HG02981 (cell line): Measurements from ENCODE around the gene NDUFAF2.
"Not testable (repeated sequence)": the region's sequence is repeated elsewhere in the genome, so short reads cannot be mapped to it uniquely, and the experiment has no call there.

ENCODE experiments used
- ATAC-seq: cut with Tn5 transposase; IDR thresholded peaks from one replicate; pipeline ENCODE4 v1.9.1; 2021; ENCODE audit warnings: mild to moderate bottlenecking, moderate library complexity; ENCODE audit not compliant: unreplicated experiment

Gene NDUFAF2

DNA sequence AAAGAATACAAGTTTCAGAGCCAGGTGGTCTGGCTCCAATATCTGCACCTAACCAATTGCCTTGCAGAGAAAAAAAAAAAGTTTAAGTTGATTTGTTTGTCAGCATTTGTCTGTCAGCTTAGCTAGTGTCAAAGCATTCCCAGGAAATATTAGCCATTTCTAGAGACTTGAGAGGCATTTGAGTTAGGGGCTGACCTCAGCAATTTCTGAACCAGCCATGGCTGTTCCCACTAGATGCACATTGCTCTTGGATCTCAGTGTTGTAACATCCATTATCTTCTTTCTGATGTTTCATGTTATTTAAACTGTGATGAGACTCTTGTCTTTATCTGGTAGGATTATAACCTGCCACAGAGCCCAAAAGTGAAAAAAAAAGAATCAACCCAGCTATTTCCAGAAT is 102.3 kb downstream of the NDUFAF2 start:
- ATAC-seq: no peak

GRCh38 chr5:61048534-61048933 is 103.5 kb downstream of the NDUFAF2 start:
- ATAC-seq: no peak

- ATAC-seq: no peak
Measured at GRCh38 chr5:61050292-61050691, 105.3 kb downstream of the NDUFAF2 start.

GRCh38 chr5:61051267-61051666 is 106.3 kb downstream of the NDUFAF2 start:
- ATAC-seq: no peak

DNA sequence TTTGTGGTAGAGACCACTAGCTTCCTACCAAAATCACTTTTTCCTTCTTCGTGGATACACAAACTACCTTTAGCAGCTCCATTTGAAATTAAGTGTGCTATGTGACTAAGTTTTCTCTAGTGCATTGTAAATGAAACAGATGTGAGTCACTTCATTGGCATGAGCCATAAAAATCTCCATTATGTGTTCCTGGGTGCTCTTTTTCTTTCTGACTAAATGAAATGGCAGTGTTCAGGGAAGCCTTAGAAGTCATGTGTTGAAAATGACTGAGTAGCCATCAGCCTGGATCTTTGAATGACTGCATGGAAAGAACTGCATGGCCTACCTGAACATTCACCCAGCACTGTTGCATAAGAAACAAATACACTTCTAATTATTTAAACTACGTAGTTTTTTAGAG is 107.9 kb downstream of the NDUFAF2 start:
- ATAC-seq: no peak

GRCh38 chr5:61053937-61054336 is 108.9 kb downstream of the NDUFAF2 start:
- ATAC-seq: no peak

DNA sequence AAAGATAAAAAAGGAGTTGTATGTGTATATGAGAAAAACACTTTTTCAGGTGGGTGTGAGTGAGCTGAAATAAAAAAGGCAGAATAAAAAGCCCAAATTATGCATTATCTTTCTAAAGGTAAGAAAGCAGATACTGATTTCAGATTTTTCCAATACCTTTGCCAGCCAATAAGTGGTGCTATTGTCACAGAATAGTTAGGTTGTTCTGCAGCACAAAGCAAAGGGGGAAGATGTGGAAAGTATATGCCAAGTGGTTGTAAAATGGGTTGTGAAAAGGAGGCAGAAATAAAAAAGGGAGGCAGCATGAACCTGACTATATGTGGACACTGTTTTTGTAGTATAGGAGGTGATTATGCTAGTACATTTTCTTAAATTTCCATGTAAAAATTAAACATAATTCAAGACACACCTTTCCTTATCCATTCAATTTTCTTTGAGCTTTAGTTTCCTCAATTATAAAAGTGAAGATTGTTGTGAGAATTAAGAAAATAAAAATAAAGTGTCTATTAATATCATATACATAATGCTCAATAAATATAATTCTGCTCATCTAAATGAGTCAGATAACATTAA is 110.5 kb downstream of the NDUFAF2 start:
- ATAC-seq: peak; percentile 45

DNA sequence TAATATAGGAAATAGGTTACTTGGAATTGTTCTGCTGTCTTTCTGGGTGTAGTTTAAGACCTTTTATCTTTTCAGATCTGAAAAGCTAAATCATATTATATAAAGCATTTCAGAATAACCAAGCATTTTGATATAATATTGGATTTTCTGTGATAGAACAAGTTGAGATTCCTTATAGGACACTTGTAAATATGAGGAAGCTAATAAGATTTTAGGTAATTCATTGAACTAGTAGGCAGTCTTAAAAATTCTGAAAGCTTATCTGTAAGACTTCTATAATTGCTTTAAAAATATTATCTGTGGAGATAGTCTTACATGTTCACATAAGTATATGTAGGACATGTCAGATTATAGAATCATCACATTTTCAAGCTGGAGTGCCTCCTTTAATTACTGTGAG is 114.5 kb downstream of the NDUFAF2 start:
- ATAC-seq: no peak

DNA sequence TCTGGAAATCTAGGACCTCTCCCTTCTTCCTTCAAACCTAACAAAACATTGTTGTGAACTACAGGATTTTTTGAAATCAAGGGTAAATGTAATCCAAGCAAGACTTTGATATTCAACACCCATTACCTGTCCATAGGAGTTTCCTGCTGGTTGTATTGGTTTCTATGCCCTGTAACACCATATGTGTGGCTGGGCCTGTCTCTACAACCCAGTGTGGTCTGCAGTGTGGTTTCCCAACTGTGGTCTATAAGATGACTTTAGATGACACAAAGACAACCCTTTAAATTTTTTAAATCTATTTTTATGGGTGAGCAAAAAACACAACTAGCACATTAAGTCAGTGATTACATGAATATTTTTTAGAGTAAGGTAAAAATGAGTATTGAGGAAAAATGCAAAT is 124.1 kb downstream of the NDUFAF2 start:
- ATAC-seq: no peak

DNA sequence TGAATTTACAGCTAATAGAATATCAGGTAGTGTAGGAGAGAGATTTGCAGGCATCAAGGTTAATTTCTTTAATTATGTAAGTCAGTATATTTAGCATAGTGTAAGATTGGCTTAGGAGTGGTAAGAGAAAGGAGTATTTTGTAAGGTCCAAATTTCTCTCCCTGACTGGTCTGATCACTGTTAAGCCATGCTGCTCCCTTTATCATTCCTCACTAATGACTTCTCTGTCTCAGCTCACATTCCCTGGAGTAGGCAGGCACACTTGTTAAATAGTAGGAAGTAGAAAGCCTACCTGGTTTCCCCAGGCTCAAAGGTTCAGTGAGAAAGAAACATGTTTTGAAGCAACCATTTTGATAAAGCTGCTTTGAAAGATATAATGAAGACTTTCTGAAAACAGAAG is 126.5 kb downstream of the NDUFAF2 start:
- ATAC-seq: no peak

- ATAC-seq: no peak
Measured at GRCh38 chr5:61076626-61077025, 131.6 kb downstream of the NDUFAF2 start.

DNA sequence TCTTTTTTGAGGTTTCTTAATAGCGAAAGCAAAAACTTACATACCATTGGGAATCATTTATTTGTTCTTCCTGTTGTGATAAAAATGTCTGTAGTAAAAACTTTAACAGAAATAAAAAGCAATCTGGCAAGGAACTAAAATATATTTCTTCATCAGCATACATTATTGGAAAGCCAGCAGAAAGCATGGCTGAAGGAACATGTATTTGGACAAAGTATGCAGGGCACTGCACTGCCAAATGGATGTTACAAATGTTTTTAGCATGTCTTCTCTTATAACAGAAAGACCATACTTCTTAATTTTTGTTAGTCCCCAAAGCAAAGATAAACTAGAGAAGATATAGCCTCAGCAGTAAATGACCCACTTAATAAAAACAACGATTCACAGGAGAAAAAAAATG is 136.7 kb downstream of the NDUFAF2 start:
- no peak for ATAC-seq

- no peak for ATAC-seq
Measured at GRCh38 chr5:61082516-61083280, 137.7 kb downstream of the NDUFAF2 start.

DNA sequence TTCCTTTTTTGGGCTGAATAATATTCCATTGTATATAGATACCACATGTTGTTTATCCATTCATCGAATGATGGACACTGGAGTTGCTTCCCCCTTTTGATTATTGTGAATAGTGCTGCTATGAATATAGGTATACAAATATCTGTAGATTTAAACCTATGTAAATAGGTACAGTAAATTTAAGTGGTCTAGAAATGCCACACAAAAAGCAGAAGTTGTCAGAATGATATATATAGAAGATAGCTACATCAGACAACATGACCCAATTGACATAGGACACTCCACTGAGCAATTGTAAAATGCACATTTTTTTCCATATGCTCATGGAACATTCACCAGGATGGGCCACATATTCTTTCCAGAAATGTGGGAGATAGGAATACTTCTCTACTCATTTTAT is 139.7 kb downstream of the NDUFAF2 start:
- ATAC-seq: no peak

- ATAC-seq: no peak
Measured at GRCh38 chr5:61085885-61086284, 140.9 kb downstream of the NDUFAF2 start.

GRCh38 chr5:61087921-61088320 is 142.9 kb downstream of the NDUFAF2 start:
- no peak for ATAC-seq

GRCh38 chr5:61089351-61089750 is 144.3 kb downstream of the NDUFAF2 start:
- ATAC-seq: no peak

- not testable (repeated sequence) for ATAC-seq
Measured at GRCh38 chr5:61093046-61093771, 148.2 kb downstream of the NDUFAF2 start.

GRCh38 chr5:61097465-61097864 is 152.5 kb downstream of the NDUFAF2 start:
- ATAC-seq: no peak

- no peak for ATAC-seq
Measured at GRCh38 chr5:61098251-61098995, 153.4 kb downstream of the NDUFAF2 start.

DNA sequence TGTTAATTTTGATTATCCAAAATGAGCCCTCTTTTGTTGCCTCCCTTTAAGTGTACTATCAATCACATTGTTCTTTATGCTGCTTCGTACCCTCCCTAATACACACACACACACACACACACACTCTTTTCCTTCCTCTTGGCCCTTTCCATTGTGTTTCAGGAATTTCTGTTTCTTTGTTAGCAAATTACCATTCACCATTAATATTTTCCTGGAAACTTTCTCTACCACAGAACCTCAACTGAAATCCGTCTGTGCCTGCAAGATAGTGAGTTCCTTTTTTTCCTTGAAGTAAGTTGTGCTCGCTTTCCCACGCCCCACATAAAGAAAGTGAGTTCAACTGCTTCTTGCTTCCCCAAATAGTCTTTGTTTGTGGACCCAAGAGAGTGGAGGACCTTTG is 155.4 kb downstream of the NDUFAF2 start:
- ATAC-seq: no peak
